Measurements from ENCODE around the gene GLYR1. TPM values are rescaled to one million over a fixed set of nuclear protein-coding genes. Genes with fewer than 3 reads are reported as not detected.
A peak's percentile ranks its signal among the peaks of the same experiment; 100 is the strongest.
"Not testable (repeated sequence)": the region's sequence is repeated elsewhere in the genome, so short reads cannot be mapped to it uniquely, and the experiment has no call there.

Gene GLYR1
- 100 to 1,000 TPM; 104 to 110 TPM for total RNA-seq
- 40.2 TPM for polyA plus RNA-seq

DNA sequence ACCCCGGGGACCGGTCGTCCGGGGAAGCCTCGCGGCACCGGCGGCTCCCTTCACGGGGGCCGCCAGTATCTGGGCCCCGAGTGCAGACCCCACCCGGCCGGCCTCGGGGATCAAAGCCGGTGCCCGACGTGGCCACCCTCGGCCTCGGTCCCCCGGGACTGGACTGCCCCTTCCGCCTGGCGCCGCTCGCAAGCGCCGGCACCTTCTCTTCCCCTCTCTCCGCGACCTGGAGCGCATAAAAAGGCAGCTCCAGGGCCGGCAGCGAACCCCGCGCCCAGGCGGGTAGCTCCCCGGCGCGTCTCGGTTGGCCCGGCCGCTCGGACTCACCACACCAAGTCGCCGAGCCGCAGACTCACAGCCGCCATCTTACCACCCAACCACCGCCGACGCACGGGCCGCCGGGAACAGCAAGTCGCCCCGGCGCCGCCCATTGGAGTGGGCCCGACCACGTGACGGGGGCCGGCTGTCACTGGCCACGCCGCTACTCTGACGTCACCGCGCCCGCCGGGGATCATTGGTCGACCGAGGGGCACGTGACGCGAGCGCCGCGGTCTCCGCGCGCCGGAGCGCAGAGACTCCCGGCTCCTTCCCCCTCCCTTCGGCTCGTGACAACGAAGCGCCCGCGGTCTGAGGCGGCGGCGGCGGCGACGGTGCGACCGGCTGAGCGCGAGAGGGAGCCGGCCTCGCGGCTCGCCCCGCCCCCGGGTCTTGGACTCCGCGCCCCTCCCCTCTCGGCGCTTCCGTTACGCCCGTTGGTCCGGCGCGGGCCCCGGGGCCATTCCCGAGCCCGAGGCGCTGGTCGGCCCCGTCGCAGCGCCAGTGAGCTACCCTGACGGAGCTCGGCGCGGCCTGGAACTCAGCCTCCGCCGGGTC lies at the start of gene GLYR1, which contains the start of gene UBN1:
Gene GLYR1 (minus strand): TSS at position 388 of the 873 bp plus-strand sequence. CDS start 23 bp downstream, at position 365.
Gene UBN1 (plus strand): TSS at position 581 of the 873 bp plus-strand sequence. CDS start 5,437 bp downstream, outside the sequence.
- Mint-ChIP-seq H3K27me3 (no peaks in the 10 kb centered on the region), H3K27ac (peak within 1 kb of the TSS; percentile 90 to 98 (median 96)), H3K36me3 (peaks cover 0 to 37% (median 9%) of the 10 kb centered on the region in 3 donors), H3K4me1 (peaks cover 55 to 66% (median 60%) of the 10 kb centered on the region in 3 donors), H3K9me3 (no peaks in the 10 kb centered on the region), H3K4me3 (peak within 1 kb of the TSS; percentile 88 to 97 (median 92))
- ChIA-PET CTCF (no interaction called here), POLR2A (interaction anchor here (1.0 to 1.6 kb wide), 3 partner anchors 45 to 112 kb away, joined by 3 to 4 read pairs (median 4); partner anchors contain the start of genes DNAAF8 and ROGDI)
- peak within 1 kb of the TSS; percentile 89 for H3K27ac ChIP-seq (ENCODE audit: low read depth, low read length)
- DNase-seq, result peak; percentile 98 to 100 (median 100)
- no peaks in the 10 kb centered on the region for H3K9me3 ChIP-seq (ENCODE audit: low read length)
- no peaks in the 10 kb centered on the region for H3K27me3 ChIP-seq (ENCODE audit: insufficient read depth, low read length, poor library complexity, severe bottlenecking)
- peaks cover 49% of the 10 kb centered on the region for H3K4me1 ChIP-seq (ENCODE audit: insufficient read depth, low read length)
- peaks cover 15% of the 10 kb centered on the region for H3K36me3 ChIP-seq (ENCODE audit: insufficient read depth, low read length)
- peak within 1 kb of the TSS; percentile 77 for H3K4me3 ChIP-seq (ENCODE audit: low read length)

GRCh38 chr16:4896761-4897160 lies 49.7 kb upstream of the GLYR1 start:
- POLR2A ChIA-PET; H3K36me3 ChIP-seq (ENCODE audit: insufficient read depth, low read length); CTCF ChIA-PET; H3K4me1 Mint-ChIP-seq; H3K27ac Mint-ChIP-seq; H3K4me1 ChIP-seq (ENCODE audit: insufficient read depth, low read length); H3K36me3 Mint-ChIP-seq; H3K4me3 Mint-ChIP-seq; DNase-seq; H3K4me3 ChIP-seq (ENCODE audit: low read length); H3K9me3 ChIP-seq (ENCODE audit: low read length); H3K27me3 ChIP-seq (ENCODE audit: insufficient read depth, low read length, poor library complexity, severe bottlenecking); H3K9me3 Mint-ChIP-seq; H3K27ac ChIP-seq (ENCODE audit: low read depth, low read length): not testable (repeated sequence)
- H3K27me3 Mint-ChIP-seq, result peaks cover 10 to 14% of the 10 kb centered on the region in 2 donors

DNA sequence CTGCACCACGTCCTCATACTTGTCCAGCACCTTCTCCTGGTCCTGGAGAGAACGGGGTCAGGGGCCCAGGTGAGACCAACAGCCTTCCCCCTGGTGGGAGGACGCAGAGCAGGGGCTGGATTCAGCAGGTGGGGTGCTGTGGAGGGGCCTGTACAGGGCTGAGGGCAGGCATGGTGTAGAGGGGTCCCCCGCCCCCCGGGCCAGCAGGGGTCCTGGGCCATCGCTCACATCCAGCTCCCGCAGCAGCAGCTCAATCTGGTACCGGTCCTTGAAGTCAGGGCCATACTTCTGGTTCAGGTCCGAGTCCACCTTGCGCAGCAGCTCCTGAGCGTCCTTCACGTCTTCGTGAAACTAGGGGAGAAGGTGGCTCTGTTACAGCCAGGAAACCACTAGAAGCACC lies 48.3 kb upstream of the GLYR1 start:
- no peak overlapping the region for H3K27ac Mint-ChIP-seq
- Histone ChIP-seq H3K4me3 (ENCODE audit: low read length) (no peak overlapping the region), H3K27ac (ENCODE audit: low read depth, low read length) (no peak overlapping the region), H3K4me1 (ENCODE audit: insufficient read depth, low read length) (no peaks in the 10 kb centered on the region), H3K27me3 (ENCODE audit: insufficient read depth, low read length, poor library complexity, severe bottlenecking) (no peaks in the 10 kb centered on the region), H3K36me3 (ENCODE audit: insufficient read depth, low read length) (no peaks in the 10 kb centered on the region), H3K9me3 (ENCODE audit: low read length) (no peaks in the 10 kb centered on the region)
- ChIA-PET CTCF (no interaction called here), POLR2A (no interaction called here)
- peaks cover 10 to 14% of the 10 kb centered on the region in 2 donors for H3K27me3 Mint-ChIP-seq
- DNase-seq, result no peak
- no peaks in the 10 kb centered on the region for H3K36me3 Mint-ChIP-seq
- H3K4me3 Mint-ChIP-seq, result no peak overlapping the region
- no peaks in the 10 kb centered on the region for H3K9me3 Mint-ChIP-seq
- H3K4me1 Mint-ChIP-seq, result no peaks in the 10 kb centered on the region

GRCh38 chr16:4894276-4895150 lies 47.4 kb upstream of the GLYR1 start:
- no peaks in the 10 kb centered on the region for H3K4me1 ChIP-seq (ENCODE audit: insufficient read depth, low read length)
- no peak overlapping the region for H3K27ac ChIP-seq (ENCODE audit: low read depth, low read length)
- no peak overlapping the region for H3K4me3 Mint-ChIP-seq
- H3K9me3 Mint-ChIP-seq, result no peaks in the 10 kb centered on the region
- no peaks in the 10 kb centered on the region for H3K9me3 ChIP-seq (ENCODE audit: low read length)
- H3K27ac Mint-ChIP-seq, result no peak overlapping the region
- no peaks in the 10 kb centered on the region for H3K27me3 ChIP-seq (ENCODE audit: insufficient read depth, low read length, poor library complexity, severe bottlenecking)
- peaks cover 8% of the 10 kb centered on the region in 2 donors for H3K27me3 Mint-ChIP-seq
- H3K36me3 ChIP-seq (ENCODE audit: insufficient read depth, low read length), result no peaks in the 10 kb centered on the region
- CTCF ChIA-PET, result no interaction called here
- H3K4me1 Mint-ChIP-seq, result no peaks in the 10 kb centered on the region
- H3K4me3 ChIP-seq (ENCODE audit: low read length), result no peak overlapping the region
- H3K36me3 Mint-ChIP-seq, result no peaks in the 10 kb centered on the region
- no peak for DNase-seq
- POLR2A ChIA-PET, result no interaction called here

DNA sequence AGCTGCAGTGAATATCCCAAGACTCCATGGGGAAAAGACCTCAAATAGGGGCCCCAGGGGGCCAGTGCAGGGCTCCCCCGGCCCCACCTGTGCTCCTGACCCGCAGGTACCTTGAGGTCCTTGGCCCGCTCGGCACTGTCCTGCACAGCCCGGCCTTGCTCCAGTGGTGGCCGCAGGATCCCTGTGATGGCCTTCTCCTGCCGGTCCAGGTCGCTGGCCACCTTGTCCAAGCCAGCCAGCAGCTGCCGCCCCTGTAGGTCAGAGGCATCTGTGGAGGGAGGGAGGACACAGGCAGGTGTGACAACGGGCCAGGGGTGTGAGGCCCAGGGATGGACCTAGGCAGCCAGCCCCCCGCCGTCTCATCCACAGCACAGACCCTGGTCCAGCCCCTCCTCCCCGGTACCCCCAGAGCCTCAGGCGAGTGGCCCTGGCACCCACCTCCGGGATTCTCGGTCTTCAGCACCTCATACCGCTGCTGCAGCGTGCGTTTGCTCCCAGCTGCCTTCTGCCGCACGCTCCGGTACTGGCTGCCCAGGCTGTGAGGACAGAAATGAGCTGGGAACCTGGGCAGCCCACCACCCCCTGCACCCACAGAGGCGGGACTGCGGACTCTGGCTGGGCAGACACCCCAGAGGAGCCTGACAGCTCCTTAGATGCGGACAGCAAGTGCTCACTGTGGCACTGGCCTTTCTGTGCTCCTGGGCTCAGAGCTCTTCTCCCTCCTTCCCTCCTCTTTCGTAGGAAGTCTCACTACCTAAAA lies 46.2 kb upstream of the GLYR1 start:
- no peak overlapping the region for H3K27ac Mint-ChIP-seq
- POLR2A ChIA-PET, result no interaction called here

DNA sequence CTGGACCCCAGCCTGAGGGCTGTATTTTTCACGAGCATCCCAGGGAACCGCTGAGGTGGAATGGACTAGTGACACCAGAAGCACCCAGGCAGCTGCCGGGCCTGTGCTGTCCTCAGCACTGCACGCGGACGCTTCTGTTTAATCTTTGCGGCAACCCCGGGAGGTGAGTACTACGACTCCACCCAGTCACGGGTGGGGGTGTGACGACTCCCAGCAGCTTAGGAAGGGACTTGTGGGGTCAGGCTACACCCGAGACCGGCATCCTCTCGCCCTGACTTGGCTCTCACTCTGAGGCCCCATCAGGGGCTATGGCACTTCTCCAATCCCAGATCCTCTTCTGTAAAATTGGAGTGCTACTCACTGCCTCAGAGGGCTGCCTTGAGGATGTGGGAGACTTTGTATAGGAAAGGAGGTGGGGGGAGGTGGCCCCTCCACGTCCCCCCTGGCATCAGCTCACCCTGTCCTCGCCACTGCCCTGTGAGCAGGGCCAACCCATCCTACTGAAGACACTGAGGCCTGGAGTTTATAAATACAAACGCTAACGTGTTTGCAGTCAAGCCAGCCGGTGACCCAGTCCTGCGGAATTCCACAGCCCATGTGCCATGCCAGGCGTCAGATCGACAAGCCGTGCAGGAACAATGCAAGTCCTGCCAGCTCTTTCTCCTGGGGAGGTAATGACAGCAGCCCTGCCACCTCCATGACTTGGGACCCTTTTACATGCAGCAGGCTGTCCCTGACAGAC lies 45.4 kb upstream of the GLYR1 start:
- CTCF ChIA-PET, result no interaction called here
- peaks cover 0 to 7% (median 0%) of the 10 kb centered on the region in 3 donors for H3K36me3 Mint-ChIP-seq
- H3K4me1 Mint-ChIP-seq, result no peaks in the 10 kb centered on the region
- Histone ChIP-seq H3K27me3 (ENCODE audit: insufficient read depth, low read length, poor library complexity, severe bottlenecking) (no peaks in the 10 kb centered on the region), H3K4me3 (ENCODE audit: low read length) (no peak overlapping the region), H3K36me3 (ENCODE audit: insufficient read depth, low read length) (no peaks in the 10 kb centered on the region), H3K9me3 (ENCODE audit: low read length) (no peaks in the 10 kb centered on the region), H3K4me1 (ENCODE audit: insufficient read depth, low read length) (no peaks in the 10 kb centered on the region), H3K27ac (ENCODE audit: low read depth, low read length) (no peak overlapping the region)
- H3K9me3 Mint-ChIP-seq, result no peaks in the 10 kb centered on the region
- H3K27ac Mint-ChIP-seq, result peak overlapping the region in 1 of 8 donors; percentile 33
- DNase-seq, result no peak
- POLR2A ChIA-PET, result no interaction called here
- no peak overlapping the region for H3K4me3 Mint-ChIP-seq
- H3K27me3 Mint-ChIP-seq, result peaks cover 0 to 3% of the 10 kb centered on the region in 2 donors

More for the DNA sequence above, 46.2 kb upstream of the GLYR1 start:
- Histone ChIP-seq H3K27me3 (ENCODE audit: insufficient read depth, low read length, poor library complexity, severe bottlenecking) (no peaks in the 10 kb centered on the region), H3K36me3 (ENCODE audit: insufficient read depth, low read length) (no peaks in the 10 kb centered on the region), H3K9me3 (ENCODE audit: low read length) (no peaks in the 10 kb centered on the region), H3K4me3 (ENCODE audit: low read length) (no peak overlapping the region), H3K4me1 (ENCODE audit: insufficient read depth, low read length) (no peaks in the 10 kb centered on the region), H3K27ac (ENCODE audit: low read depth, low read length) (no peak overlapping the region)
- Mint-ChIP-seq H3K36me3 (peaks cover 0 to 1% (median 0%) of the 10 kb centered on the region in 3 donors), H3K27me3 (peaks cover 2 to 4% of the 10 kb centered on the region in 2 donors), H3K4me3 (no peak overlapping the region), H3K9me3 (no peaks in the 10 kb centered on the region), H3K4me1 (no peaks in the 10 kb centered on the region)
- DNase-seq, result no peak
- CTCF ChIA-PET, result no interaction called here

DNA sequence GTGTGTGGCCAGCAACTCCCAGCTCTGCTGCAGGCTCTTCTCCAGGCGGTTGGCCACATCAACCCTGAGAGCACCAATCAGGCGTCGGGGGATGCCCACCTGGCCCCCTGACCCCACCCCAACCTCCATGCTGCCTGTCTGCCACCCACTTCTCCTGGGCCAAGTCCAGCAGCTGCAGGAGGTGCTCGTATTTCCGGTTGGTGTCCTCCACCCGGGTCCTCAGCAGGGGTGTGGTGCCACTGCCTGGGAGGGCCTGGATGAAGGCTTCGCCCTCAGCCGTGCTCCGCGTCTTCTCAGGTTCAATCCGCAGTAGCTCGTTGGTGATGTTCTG lies 44.8 kb upstream of the GLYR1 start:
- Mint-ChIP-seq H3K4me1 (no peaks in the 10 kb centered on the region), H3K36me3 (peaks cover 0 to 11% (median 4%) of the 10 kb centered on the region in 3 donors), H3K27me3 (peaks cover 0 to 3% of the 10 kb centered on the region in 2 donors), H3K9me3 (no peaks in the 10 kb centered on the region), H3K27ac (no peak overlapping the region), H3K4me3 (no peak overlapping the region)
- H3K36me3 ChIP-seq (ENCODE audit: insufficient read depth, low read length), result no peaks in the 10 kb centered on the region
- ChIA-PET POLR2A (no interaction called here), CTCF (no interaction called here)
- H3K4me1 ChIP-seq (ENCODE audit: insufficient read depth, low read length), result no peaks in the 10 kb centered on the region
- no peak for DNase-seq
- H3K4me3 ChIP-seq (ENCODE audit: low read length), result no peak overlapping the region
- no peaks in the 10 kb centered on the region for H3K9me3 ChIP-seq (ENCODE audit: low read length)
- H3K27ac ChIP-seq (ENCODE audit: low read depth, low read length), result no peak overlapping the region
- H3K27me3 ChIP-seq (ENCODE audit: insufficient read depth, low read length, poor library complexity, severe bottlenecking), result no peaks in the 10 kb centered on the region
